ENCODE measurements around the gene RRBP1.

- no peak for TF ChIP-seq CTCF (IDR thresholded peaks at IDR 0.05)
- no peak for TF ChIP-seq POLR2A (IDR thresholded peaks at IDR 0.05)
These were observed 84.0 kb downstream of the RRBP1 start for GRCh38 chr20:17598013-17598550.

Measured in lower leg skin (tissue), 3 donors.